Measurements from ENCODE around the gene GALNT18.

- no peak for TF ChIP-seq CTCF (IDR thresholded peaks at IDR 0.05)
- no peak for TF ChIP-seq POLR2A (IDR thresholded peaks at IDR 0.05)
Observed at GRCh38 chr11:11322101-11322500, 299.7 kb downstream of the GALNT18 start.

Measured in right lobe of liver (tissue), 4 donors.